Activated CD4-positive, alpha-beta T cell treated with anti-CD3 and anti-CD28 coated beads for 24 hours (primary cell): ENCODE results near the gene BGN.

ENCODE experiments used
- DNase-seq, 2 donors: peaks; one replicate each; pipeline ENCODE4 v3.0.0-alpha.2; 2020; ENCODE audit warnings: low read depth in 2 of 2

Gene BGN

DNA sequence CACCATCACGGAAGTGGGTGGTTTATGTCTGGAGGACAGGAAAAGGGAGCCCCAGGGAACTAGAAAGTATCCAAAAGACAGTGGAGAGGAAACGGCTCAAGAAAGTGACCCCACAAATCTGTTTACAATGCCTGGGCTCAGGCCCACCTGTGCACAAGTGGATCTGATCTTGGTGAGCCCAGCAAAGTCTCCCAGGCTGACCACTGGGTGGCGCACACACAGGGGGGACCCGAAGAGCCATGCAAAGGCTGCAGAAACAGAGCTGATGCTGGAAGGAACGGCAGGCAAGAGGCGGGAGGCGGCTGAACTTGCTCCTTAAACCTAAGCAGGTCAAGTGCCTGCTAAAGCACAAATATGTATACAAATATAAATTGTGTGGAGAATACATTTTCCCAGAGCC, 34.0 kb upstream of the BGN start:
- peak; percentile 13 to 25 for DNase-seq

- no peak for DNase-seq
Observed at GRCh38 chrX:153462291-153462690, 32.5 kb upstream of the BGN start.

DNA sequence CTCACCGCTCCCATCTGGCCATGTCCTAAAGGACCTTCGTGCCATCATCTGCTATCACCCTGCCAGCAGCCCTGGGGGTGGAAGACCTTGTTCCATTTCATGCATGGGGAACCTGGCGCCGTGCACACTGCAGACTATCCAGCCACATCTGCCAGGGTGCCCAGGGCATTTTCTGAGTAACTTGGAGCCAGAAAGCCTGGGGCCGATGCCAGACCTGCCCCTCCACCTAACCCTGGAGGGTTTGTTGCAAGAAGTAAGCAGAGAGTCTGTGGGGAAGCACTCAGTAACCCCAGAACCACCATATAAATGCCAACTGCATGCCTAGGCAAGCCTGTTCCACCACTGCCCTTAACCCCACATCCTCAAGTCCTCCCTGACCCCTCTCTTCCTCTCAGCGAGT, 31.7 kb upstream of the BGN start:
- DNase-seq, result no peak

DNA sequence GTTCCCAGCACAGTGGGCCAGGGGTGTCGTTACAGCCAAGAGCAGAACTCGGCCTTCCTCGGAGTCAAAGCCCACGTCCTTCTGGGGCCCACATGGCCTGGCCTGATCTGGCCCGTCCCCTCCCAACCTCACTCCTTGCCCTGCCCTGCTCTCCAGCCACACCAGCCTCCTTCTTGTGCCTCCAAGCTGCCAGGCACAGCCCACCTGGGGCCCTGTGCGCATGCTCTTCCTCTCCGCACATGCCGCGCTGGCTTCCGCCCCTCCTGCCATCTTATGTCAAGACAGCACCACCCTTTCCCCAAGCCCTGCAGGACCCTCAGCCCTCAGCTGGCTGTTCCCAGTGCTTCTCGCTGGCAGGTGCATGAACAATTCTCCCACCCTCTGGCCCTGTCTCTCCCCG, 31.2 kb upstream of the BGN start:
- DNase-seq, result no peak

DNA sequence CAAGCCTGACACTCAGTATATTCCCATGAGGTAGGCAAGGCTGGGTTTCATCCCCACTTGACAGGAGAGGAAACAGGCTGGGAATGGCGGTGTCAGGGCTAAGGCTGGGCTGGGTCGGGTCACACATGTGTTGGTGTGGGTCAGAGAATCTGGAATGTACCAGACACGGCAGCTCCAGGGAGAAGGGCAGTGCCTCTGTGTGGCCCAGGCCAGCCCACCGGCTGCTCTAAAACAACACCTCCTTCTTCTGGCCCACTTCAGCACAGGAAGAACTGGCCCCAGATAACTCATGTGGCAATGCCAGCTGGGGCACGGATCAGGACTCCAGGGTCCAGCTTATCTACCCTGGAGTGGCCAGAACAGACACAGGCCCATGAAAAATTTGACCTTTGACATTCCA, 30.7 kb upstream of the BGN start:
- no peak for DNase-seq

DNA sequence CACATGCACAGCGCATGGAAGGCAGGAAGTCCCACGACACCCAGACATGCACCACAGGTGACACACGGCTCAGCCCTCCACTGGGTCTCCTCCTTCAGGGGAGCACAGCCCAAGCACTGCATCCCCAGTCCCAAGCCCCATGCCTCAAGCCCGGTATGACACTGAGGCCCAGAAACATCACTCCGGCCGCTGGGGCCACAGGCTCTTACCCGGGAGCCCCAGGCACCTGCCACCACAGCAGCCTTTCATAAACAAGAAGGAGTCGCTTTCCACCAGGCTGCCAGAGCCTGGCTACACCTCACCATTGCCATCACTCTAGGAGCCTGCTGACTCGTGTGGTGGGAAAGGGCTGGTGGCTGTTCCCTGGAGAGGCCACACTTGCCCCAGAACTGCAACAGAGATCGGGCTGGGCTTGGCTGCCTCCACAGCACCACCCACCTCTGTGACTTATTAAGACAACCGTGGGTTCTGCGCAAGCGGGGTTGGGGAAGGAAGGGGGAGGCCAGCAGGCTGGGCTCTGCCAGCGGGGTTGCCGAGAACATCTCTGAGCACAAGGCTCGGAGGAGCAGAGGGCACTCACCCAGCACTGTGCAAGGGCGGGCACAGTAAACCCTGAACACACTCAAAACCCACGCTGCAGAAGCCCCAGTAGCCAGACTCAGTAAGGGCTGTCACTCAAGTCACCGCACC, 28.9 kb upstream of the BGN start:
- DNase-seq, result no peak

DNA sequence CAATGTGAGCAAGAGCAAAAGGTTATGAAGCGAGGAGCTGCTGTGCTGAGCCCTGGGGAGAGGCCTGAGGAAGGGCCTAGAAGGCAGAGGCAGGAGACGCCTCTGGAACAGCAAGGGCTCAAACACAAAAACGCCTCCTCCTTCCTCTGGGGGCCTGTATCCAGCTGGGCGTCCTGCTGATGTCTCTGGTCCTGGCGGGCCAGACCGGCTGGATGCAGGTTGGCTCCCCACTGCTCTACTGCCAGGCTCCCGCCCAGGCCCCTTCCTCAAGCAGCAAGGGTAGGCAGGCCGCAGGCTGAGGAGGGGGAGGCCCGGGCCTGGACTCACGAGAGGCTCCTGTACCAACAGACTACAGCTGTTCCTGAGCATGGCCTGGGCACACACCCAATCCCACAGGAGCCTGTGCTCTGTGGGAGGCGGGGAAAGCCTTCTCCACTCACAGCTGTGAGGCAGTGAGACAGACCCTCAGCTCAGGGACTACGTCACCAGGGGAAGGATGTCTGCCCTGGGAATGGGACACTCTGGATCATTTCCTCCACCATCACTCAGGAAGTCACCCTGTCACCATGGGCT, 26.7 kb upstream of the BGN start:
- no peak for DNase-seq

GRCh38 chrX:153469811-153470410, 24.9 kb upstream of the BGN start:
- DNase-seq, result peak; percentile 6 to 7

DNA sequence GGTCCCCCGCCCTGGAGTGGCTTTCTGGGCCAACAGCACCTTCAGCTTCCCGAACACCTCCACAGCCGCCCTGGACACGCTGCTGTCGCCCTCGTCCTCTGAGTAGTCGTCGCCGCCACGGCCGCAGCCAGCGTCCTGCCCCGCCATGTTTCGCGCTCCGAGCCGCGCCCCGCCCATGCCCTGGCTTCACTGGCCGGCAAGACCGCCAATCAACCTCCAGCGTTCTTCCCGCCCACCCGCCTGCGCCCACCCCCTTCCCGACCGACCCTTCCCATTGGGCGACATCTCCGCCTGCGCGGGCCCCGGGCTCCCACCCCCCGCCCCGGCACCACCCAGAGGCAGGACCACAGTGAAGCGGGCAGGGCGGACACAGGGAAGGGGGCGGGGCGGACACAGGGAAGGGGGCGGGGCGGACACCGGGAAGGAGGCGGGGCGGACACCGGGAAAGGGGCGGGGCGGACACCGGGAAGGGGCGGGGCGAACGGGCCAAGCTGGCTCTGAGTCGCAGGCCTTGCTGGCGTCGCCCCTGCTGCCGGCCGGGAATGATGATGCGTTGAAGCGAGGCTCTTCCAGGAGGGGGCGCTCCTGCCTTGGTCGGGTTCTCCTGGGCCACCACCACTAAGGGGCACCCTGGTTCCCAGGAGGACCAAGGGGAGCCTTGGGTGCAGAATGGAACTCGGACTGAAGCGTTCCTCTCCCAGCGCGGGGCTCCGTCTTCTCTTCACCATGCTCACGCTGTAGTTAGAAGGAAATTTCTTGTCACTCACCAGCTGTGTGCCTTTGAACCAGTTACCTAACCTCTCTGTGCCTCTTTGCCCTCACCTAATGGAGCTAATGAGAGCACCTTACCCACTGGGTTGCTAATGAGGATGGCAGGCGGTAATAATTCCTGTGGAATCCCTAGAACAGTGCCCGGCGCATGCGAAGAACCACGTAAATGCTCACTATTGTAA, 24.1 kb upstream of the BGN start, which contains the start of gene HAUS7:
Gene HAUS7, minus strand, starts transcription at position 166 of the 953 bp plus-strand sequence. Its CDS starts 19 bp downstream, at position 147.
- peak; percentile 75 to 82 for DNase-seq

DNA sequence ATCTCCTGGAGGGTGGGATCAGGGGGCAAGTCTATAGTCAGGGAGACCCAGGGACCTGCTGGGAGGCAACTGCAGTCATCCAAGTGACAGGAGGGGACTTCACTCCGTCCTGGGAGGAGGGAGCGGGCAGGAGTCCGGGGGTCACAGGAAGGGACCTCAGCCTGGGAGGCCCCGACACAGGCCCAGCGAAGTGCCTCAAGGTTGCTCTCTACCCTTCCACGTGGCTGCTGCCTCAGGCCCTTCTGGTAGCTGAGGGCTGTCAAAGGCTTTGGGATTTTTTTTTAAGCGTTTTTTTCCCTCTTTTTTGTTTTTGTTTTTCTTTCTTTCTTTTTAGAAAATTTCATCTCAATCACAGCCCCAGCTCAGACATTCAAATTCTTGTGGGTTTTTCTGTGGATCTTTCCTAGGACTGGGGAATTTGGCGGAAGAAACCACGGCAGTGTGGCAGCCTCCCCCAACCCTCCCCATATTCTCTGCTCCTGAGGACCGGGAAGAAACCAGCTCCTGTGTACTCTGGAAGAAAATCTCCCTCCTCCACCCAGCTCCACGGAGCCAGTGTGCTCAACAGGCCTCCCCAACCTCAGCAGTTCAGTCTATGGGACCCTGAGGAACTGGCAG, 23.0 kb upstream of the BGN start:
- no peak for DNase-seq

GRCh38 chrX:153473126-153473525, 21.7 kb upstream of the BGN start:
- DNase-seq, result no peak

GRCh38 chrX:153474266-153474665, 20.5 kb upstream of the BGN start:
- no peak for DNase-seq

DNA sequence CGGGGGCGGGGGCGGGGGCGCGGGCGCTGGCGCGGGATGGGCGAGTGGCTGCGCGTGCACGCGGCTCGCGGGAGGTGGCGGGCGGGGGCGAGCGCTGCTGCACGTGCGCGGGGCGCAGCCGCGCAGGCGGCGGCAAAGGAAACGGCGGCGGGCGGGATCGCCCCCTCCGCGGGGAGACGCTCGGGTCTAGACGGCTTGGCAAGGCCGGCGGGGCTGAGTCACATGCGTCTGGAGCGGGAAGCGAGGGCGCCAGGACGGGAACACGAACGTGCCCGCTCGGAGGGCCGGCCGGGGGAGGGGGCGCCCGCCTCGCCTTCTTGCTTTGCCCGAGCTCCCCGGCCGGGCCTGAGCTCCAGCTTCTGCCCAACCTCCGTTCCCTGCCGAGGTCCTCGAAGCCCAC, 20.1 kb upstream of the BGN start:
- DNase-seq, result peak; percentile 5 to 10

DNA sequence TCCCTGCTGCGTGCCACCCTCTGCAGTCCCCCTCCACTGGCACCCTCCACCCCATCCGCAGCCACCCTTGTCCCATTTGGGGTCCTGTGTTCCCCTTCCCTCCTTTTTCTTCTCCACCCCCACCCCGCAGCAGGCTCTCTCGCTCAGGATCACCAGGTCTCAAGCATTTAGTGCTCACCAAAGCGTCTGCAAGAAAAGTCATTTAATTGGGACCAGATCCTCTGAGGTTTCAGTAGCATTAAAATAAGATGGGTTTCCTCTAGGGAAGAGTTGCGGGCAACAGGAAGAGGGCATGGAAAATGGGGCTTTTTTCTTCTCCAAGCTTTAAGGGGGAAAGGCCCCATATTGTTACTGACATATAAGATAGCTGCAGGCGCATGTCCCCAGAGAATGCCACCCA, 19.5 kb upstream of the BGN start:
- no peak for DNase-seq

GRCh38 chrX:153475751-153476281, 19.0 kb upstream of the BGN start:
- no peak for DNase-seq

DNA sequence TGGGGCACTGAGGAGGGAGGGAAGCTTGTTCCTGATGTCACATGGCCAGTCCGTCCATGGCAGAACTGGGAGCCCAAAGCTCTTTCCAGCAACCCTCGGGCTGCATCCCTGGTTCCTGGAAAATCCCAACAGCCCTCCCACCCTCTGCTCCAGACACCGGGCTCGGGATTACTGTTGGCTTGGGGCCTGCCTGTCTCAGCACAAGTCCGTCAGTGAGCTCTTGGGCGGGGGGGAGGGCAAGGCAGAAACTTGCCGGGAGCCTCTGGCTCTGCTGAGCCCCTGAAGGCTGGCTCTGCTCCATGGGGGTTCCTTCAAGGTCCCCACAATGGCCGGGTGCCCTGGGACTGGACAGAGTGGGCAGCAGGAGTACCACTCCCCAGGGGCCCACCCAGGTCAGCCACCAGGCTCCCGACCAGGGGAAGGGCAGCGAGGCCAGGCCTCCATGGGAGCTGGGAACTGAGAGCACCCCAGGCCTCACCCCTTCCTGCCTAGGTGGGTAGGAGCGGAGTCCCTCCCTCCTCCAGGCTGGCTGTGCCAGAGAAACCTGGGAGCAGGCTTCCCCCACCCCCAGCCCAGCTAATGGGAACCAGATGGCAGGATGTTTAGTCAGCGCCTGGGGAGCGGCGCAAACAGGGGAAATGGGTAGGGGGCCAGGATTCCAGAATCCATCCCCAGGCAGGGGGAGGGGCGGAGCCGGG, 18.0 kb upstream of the BGN start:
- DNase-seq, result no peak

- no peak for DNase-seq
Observed at GRCh38 chrX:153477364-153477857, 17.4 kb upstream of the BGN start.

DNA sequence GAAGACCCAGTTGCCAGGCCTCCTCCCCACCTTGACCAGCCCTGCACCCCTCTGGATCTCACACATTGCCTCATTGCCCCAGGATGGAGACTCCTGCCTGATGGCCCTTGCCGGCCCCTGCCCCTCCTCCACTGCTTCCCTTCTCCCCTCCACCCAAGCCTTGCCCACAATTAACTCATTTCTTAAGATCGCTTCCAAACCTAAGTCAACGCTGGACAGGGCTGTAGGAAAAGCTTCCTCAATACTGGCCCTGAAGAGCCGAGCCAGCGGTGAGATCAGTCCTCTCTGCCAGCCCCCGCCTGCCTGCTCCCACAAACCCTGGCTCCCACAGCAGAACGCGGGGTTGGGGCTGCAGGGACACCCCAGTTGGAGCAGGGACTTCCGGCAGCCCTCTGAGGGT, 16.9 kb upstream of the BGN start:
- DNase-seq, result no peak

GRCh38 chrX:153478746-153479145, 16.0 kb upstream of the BGN start:
- no peak for DNase-seq

GRCh38 chrX:153481043-153481442, 13.7 kb upstream of the BGN start:
- no peak for DNase-seq
